HepG2 (cell line): ENCODE data around the gene YY1. TPM values are rescaled to one million over a fixed set of nuclear protein-coding genes. Genes with fewer than 3 reads are reported as not detected.

Experiments
- BORCS8-MEF2B ChIP-seq: sonication (generic); formaldehyde crosslinking; IDR thresholded peaks from 2 replicates; pipeline ENCODE4 v1.8.0; 2022; ENCODE audit warnings: mild to moderate bottlenecking, missing genetic modification reagents
- DNMT3B ChIP-seq: conservative IDR thresholded peaks from 2 replicates; pipeline ENCODE4 v1.6.1; 2016; ENCODE audit warnings: missing biosample characterization, control low read depth
- ELF4 ChIP-seq: sonication (generic); formaldehyde crosslinking; IDR thresholded peaks from 2 replicates; pipeline ENCODE4 v1.5.0; 2020; ENCODE audit warnings: missing genetic modification reagents, mild to moderate bottlenecking, moderate library complexity, borderline replicate concordance
- FOSL2 ChIP-seq: sonication (generic); formaldehyde crosslinking; IDR thresholded peaks from 2 replicates; pipeline ENCODE4 v1.4.0; 2020; ENCODE audit warnings: missing genetic modification reagents
- GATA4 ChIP-seq: sonication (generic); IDR thresholded peaks from 2 replicates; pipeline ENCODE4 v1.6.1; 2016; ENCODE audit warnings: antibody characterized with exemption, low read depth, borderline replicate concordance
- GFI1 ChIP-seq: sonication (generic); formaldehyde crosslinking; IDR thresholded peaks from 2 replicates; pipeline ENCODE4 v1.5.0; 2020; ENCODE audit warnings: missing genetic modification reagents, mild to moderate bottlenecking, borderline replicate concordance
- JUNB ChIP-seq: sonication (generic); formaldehyde crosslinking; IDR thresholded peaks from 2 replicates; pipeline ENCODE4 v1.8.0; 2022; ENCODE audit warnings: missing genetic modification reagents, mild to moderate bottlenecking, borderline replicate concordance
- PHF21A ChIP-seq: sonication (generic); formaldehyde crosslinking; IDR thresholded peaks from 2 replicates; pipeline ENCODE4 v1.5.0; 2020; ENCODE audit warnings: mild to moderate bottlenecking, missing genetic modification reagents
- PHF5A ChIP-seq: IDR thresholded peaks from one replicate; pipeline ENCODE4 v1.6.1; 2018; ENCODE audit warnings: low read depth, missing genetic modification reagents; ENCODE audit not compliant: unreplicated experiment
- SOX13 ChIP-seq, 3 experiments: fragments of 450-650 bp in 1 of 3; sonication (generic) in 1 of 3; formaldehyde crosslinking in 1 of 3; IDR thresholded peaks in 2 of 3; conservative IDR thresholded peaks in 1 of 3; 2 replicates each; pipeline versions ENCODE4 v1.5.0 to v1.6.1; 2016 to 2020; ENCODE audit warnings: antibody characterized with exemption in 1 of 3, mild to moderate bottlenecking in 1 of 3, missing compliant biosample characterization in 1 of 3, missing genetic modification reagents in 1 of 3, moderate library complexity in 1 of 3
- SP140L ChIP-seq: sonication (generic); formaldehyde crosslinking; IDR thresholded peaks from 2 replicates; pipeline ENCODE4 v1.4.0; 2020; ENCODE audit warnings: missing genetic modification reagents, borderline replicate concordance
- SP4 ChIP-seq: sonication (generic); formaldehyde crosslinking; IDR thresholded peaks from 2 replicates; pipeline ENCODE4 v1.8.1; 2023; ENCODE audit warnings: mild to moderate bottlenecking, missing genetic modification reagents
- ZKSCAN8 ChIP-seq: IDR thresholded peaks from 2 replicates; pipeline ENCODE4 v1.6.1; 2016; ENCODE audit warnings: borderline replicate concordance, missing genetic modification reagents, missing compliant biosample characterization
- ZNF101 ChIP-seq: sonication (generic); formaldehyde crosslinking; IDR thresholded peaks from 2 replicates; pipeline ENCODE4 v1.4.0; 2020; ENCODE audit warnings: mild to moderate bottlenecking, low read depth, missing genetic modification reagents, borderline replicate concordance
- ZNF34 ChIP-seq: sonication (generic); formaldehyde crosslinking; IDR thresholded peaks from 2 replicates; pipeline ENCODE4 v1.4.0; 2020; ENCODE audit warnings: mild to moderate bottlenecking, missing genetic modification reagents, borderline replicate concordance
- ZNF354B ChIP-seq: sonication (generic); formaldehyde crosslinking; IDR thresholded peaks from 2 replicates; pipeline ENCODE4 v1.8.0; 2022; ENCODE audit warnings: mild to moderate bottlenecking, missing genetic modification reagents
- ZNF577 ChIP-seq: sonication (generic); formaldehyde crosslinking; IDR thresholded peaks from 2 replicates; pipeline ENCODE4 v1.4.0; 2020; ENCODE audit warnings: mild to moderate bottlenecking, low read depth, missing genetic modification reagents, borderline replicate concordance
- polyA plus RNA-seq, 8 experiments: library from polyadenylated mRNA; depleted of rRNA in 3 of 8; stranded (reverse) in 7 of 8; unstranded in 1 of 8; fragments of >200 nt; fragmentation: Illumina TruSeq in 4 of 8; extraction: Trizol in 4 of 8; gene quantifications; 2 replicates each; pipeline versions ENCODE4 v1.2.1 to v1.2.3, GENCODE V29; 2011 to 2016; ENCODE audit warnings: low read depth in 4 of 8, missing spikeins in 1 of 8, mixed read lengths in 1 of 8; ENCODE audit not compliant: insufficient read depth in 1 of 8
- total RNA-seq, 5 experiments: library from RNA; depleted of rRNA; stranded (reverse); fragments of >200 nt; fragmentation: Illumina TruSeq; extraction: Trizol; gene quantifications; 2 replicates each; pipeline ENCODE4 v1.2.3, GENCODE V29; 2016; ENCODE audit warnings: low read depth in 1 of 5
- TF ChIP-seq, protein P1 (sequence below): sonication (generic); formaldehyde crosslinking; IDR thresholded peaks from 2 replicates; pipeline ENCODE4 v1.9.0; 2021; ENCODE audit warnings: missing genetic modification reagents, borderline replicate concordance
- TF ChIP-seq, protein P2 (sequence below): sonication (generic); formaldehyde crosslinking; IDR thresholded peaks from one replicate; pipeline ENCODE4 v1.5.1; 2020; ENCODE audit warnings: mild to moderate bottlenecking, missing genetic modification reagents; ENCODE audit errors: not compliant biosample characterization

The YY1 gene
- total and polyA plus RNA-seq, 2 of the 13 experiments (the other 11 are each of a cell fraction or from before 2014, with no cell fraction given): 29.4 to 68.1 TPM

DNA sequence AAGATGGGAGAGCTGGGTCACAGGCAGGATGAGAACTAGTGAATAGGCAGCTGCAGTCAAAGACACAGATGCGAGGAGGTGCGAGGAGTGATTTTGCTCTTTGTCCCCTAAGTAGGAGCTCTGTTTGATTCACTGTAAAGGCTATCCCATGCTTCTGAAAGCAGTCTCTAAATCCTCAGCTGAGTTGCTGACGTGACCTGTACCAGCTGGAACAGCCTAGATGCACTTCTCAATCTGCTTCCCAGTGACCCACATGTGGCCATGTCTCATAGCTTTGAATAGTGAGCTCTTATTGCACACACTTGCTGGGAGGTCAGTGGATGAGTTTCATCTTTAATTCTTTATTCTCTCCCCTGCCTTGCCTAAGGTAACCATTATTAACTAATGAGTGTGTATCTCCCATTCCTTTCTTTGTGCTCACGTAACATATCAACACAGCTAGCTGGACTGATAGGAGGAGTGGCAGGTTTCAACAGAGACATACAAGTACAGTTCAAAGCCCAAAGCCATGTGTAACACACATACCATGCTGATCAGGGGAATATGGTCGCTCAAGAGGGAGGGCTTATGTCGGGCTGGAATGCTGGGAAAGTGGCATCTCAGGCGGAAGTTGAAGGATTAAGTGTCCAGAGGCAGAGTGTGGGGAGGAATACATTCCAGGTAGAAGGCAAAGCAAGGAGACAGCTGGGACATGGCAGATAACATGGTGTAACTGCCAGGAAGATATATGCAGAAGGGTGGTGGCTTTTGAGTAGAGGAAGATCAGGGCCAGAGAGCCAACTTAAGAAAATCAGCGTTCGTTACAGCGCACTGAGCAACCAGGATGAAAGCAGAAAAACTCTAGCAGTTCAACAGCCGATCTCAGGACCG, 15.4 kb upstream of the YY1 start (continued):
- TF ChIP-seq BORCS8-MEF2B (CRISPR knock-in tag) (no peak), SP4 (CRISPR knock-in tag) (no peak), FOSL2 (peak; percentile 28; the same call in 1 of the 2 replicates), ELF4 (no peak), SOX13 (IDR thresholded peaks at IDR 0.05) (no peak), SOX13 (CRISPR knock-in tag; conservative IDR thresholded peaks at IDR 0.05 in 1 of 2, IDR thresholded peaks at IDR 0.05 in 1 of 2) (0 out of 4 replicates have a peak, but pooled peaks of 1 of the 2 experiments have one; percentile 12), GFI1 (CRISPR knock-in tag) (no peak), GATA4 (no peak), ZNF354B (CRISPR knock-in tag) (no peak), PHF21A (CRISPR knock-in tag) (0 out of 2 replicates have a peak, but pooled peaks have one; percentile 42), DNMT3B (CRISPR knock-in tag) (no peak), ZKSCAN8 (CRISPR knock-in tag) (no peak), SP140L (CRISPR knock-in tag) (no peak), PHF5A (no peak), ZNF101 (CRISPR knock-in tag) (no peak), ZNF34 (no peak), ZNF577 (CRISPR knock-in tag) (no peak), JUNB (CRISPR knock-in tag) (no peak)
- TF ChIP-seq, protein P1, sequence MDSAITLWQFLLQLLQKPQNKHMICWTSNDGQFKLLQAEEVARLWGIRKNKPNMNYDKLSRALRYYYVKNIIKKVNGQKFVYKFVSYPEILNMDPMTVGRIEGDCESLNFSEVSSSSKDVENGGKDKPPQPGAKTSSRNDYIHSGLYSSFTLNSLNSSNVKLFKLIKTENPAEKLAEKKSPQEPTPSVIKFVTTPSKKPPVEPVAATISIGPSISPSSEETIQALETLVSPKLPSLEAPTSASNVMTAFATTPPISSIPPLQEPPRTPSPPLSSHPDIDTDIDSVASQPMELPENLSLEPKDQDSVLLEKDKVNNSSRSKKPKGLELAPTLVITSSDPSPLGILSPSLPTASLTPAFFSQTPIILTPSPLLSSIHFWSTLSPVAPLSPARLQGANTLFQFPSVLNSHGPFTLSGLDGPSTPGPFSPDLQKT (CRISPR knock-in tag): no peak
- TF ChIP-seq, protein P2, sequence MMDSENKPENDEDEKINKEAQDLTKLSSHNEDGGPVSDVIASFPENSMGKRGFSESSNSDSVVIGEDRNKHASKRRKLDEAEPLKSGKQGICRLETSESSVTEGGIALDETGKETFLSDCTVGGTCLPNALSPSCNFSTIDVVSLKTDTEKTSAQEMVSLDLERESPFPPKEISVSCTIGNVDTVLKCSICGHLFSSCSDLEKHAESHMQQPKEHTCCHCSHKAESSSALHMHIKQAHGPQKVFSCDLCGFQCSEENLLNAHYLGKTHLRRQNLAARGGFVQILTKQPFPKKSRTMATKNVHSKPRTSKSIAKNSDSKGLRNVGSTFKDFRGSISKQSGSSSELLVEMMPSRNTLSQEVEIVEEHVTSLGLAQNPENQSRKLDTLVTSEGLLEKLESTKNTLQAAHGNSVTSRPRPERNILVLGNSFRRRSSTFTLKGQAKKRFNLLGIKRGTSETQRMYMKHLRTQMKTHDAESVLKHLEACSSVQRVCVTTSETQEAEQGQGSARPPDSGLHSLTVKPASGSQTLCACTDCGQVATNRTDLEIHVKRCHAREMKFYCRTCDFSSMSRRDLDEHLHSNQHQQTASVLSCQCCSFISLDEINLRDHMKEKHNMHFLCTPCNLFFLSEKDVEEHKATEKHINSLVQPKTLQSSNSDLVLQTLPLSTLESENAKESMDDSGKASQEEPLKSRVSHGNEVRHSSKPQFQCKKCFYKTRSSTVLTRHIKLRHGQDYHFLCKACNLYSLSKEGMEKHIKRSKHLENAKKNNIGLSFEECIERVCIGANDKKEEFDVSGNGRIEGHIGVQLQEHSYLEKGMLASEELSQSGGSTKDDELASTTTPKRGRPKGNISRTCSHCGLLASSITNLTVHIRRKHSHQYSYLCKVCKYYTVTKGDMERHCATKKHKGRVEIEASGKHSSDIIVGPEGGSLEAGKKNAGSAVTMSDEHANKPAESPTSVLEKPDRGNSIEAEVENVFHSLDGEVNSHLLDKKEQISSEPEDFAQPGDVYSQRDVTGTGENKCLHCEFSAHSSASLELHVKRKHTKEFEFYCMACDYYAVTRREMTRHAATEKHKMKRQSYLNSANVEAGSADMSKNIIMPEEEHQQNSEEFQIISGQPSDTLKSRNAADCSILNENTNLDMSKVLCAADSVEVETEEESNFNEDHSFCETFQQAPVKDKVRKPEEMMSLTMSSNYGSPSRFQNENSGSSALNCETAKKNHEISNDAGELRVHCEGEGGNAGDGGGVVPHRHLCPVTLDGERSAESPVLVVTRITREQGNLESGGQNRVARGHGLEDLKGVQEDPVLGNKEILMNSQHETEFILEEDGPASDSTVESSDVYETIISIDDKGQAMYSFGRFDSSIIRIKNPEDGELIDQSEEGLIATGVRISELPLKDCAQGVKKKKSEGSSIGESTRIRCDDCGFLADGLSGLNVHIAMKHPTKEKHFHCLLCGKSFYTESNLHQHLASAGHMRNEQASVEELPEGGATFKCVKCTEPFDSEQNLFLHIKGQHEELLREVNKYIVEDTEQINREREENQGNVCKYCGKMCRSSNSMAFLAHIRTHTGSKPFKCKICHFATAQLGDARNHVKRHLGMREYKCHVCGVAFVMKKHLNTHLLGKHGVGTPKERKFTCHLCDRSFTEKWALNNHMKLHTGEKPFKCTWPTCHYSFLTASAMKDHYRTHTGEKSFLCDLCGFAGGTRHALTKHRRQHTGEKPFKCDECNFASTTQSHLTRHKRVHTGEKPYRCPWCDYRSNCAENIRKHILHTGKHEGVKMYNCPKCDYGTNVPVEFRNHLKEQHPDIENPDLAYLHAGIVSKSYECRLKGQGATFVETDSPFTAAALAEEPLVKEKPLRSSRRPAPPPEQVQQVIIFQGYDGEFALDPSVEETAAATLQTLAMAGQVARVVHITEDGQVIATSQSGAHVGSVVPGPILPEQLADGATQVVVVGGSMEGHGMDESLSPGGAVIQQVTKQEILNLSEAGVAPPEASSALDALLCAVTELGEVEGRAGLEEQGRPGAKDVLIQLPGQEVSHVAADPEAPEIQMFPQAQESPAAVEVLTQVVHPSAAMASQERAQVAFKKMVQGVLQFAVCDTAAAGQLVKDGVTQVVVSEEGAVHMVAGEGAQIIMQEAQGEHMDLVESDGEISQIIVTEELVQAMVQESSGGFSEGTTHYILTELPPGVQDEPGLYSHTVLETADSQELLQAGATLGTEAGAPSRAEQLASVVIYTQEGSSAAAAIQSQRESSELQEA: no peak
